SK-N-SH (cell line): ENCODE results near the gene SLC12A7. TPM values are rescaled to one million over a fixed set of nuclear protein-coding genes. Genes with fewer than 3 reads are reported as not detected.

Source experiments
- CTCF ChIA-PET: fragments of 300-600, 350-600 bp; formaldehyde crosslinking; extraction: SDS; loops from one replicate; lab custom pipeline; 2021; lab: Yijun Ruan, JAX
- POLR2A ChIA-PET: fragments of 350-600 bp; sonication (Branson Sonifier 250); formaldehyde crosslinking; extraction: SDS; loops from one replicate; lab custom pipeline; 2020; ENCODE audit warnings: antibody characterized with exemption, inconsistent platforms; lab: Yijun Ruan, JAX
- DNase-seq: peaks from one replicate; pipeline ENCODE4 v3.0.0; 2012
- H2AFZ ChIP-seq: fragments of 200-600 bp; sonication (generic); 2 replicates; pipeline ENCODE4 v1.8.1; 2016; ENCODE audit warnings: antibody characterized with exemption, mild to moderate bottlenecking, low read depth
- H3F3A ChIP-seq: fragments of 200-600 bp; sonication (generic); replicated peaks from 2 replicates; pipeline ENCODE3; 2016; ENCODE audit warnings: antibody characterized with exemption, mild to moderate bottlenecking; ENCODE audit not compliant: insufficient read depth
- H3K27ac ChIP-seq, 2 experiments: fragments of 200-500 bp in 1 of 2; fragments of 200-600 bp in 1 of 2; sonication (Bioruptor generic) in 1 of 2; sonication (generic), shearing (Covaris generic) in 1 of 2; 2 replicates each; pipeline versions ENCODE4 v1.5.1 to v1.6.1; 2014 to 2016; ENCODE audit warnings: low read depth in 2 of 2, inconsistent platforms in 1 of 2, low read length in 1 of 2, mild to moderate bottlenecking in 1 of 2, mixed read lengths in 1 of 2
- H3K27me3 ChIP-seq: fragments of 200-600 bp; sonication (generic), shearing (Covaris generic); 2 replicates; pipeline ENCODE4 v1.6.1; 2016; ENCODE audit warnings: mixed run types; ENCODE audit not compliant: insufficient read depth
- H3K36me3 ChIP-seq, 2 experiments: fragments of 200-500 bp in 1 of 2; fragments of 200-600 bp in 1 of 2; sonication (Bioruptor generic) in 1 of 2; sonication (generic) in 1 of 2; replicated peaks in 1 of 2; 2 replicates each; pipeline versions ENCODE3 to v1.5.1; 2014 to 2016; ENCODE audit warnings: low read length in 1 of 2, mild to moderate bottlenecking in 1 of 2; ENCODE audit not compliant: insufficient read depth in 2 of 2, control insufficient read depth in 1 of 2
- H3K4me1 ChIP-seq, 2 experiments: fragments of 200-500 bp in 1 of 2; fragments of 200-600 bp in 1 of 2; sonication (Bioruptor generic) in 1 of 2; sonication (generic), shearing (Covaris generic) in 1 of 2; 2 replicates each; pipeline versions ENCODE4 v1.5.1 to v1.6.1; 2014 to 2016; ENCODE audit warnings: low read depth in 1 of 2, low read length in 1 of 2, mixed run types in 1 of 2; ENCODE audit not compliant: insufficient read depth in 2 of 2, control insufficient read depth in 1 of 2
- H3K4me2 ChIP-seq: fragments of 200-600 bp; sonication (generic), shearing (Covaris generic); 2 replicates; pipeline ENCODE4 v1.6.1; 2017; ENCODE audit warnings: mixed run types
- H3K4me3 ChIP-seq, 2 experiments: fragments of 200-500 bp in 1 of 2; fragments of 200-600 bp in 1 of 2; sonication (Bioruptor generic) in 1 of 2; sonication (generic), shearing (Covaris generic) in 1 of 2; 2 replicates each; pipeline versions ENCODE4 v1.5.1 to v1.8.1; 2014 to 2016; ENCODE audit warnings: low read depth in 2 of 2, inconsistent platforms in 1 of 2, low read length in 1 of 2, mild to moderate bottlenecking in 1 of 2, mixed read lengths in 1 of 2, moderate library complexity in 1 of 2
- H3K79me2 ChIP-seq: fragments of 200-600 bp; sonication (generic); 2 replicates; pipeline ENCODE4 v1.8.1; 2017; ENCODE audit warnings: mild to moderate bottlenecking; ENCODE audit not compliant: insufficient read depth
- H3K9ac ChIP-seq: fragments of 200-600 bp; sonication (generic); 2 replicates; pipeline ENCODE4 v1.6.1; 2017; ENCODE audit warnings: mixed run types
- H3K9me2 ChIP-seq: fragments of 200-600 bp; sonication (generic); 2 replicates; pipeline ENCODE4 v1.6.1; 2017; ENCODE audit warnings: mixed run types
- H3K9me3 ChIP-seq: fragments of 200-600 bp; sonication (generic); 2 replicates; pipeline ENCODE4 v1.6.1; 2017; ENCODE audit warnings: mixed run types, mild to moderate bottlenecking, moderate library complexity
- H4K20me1 ChIP-seq: fragments of 200-600 bp; sonication (generic); 2 replicates; pipeline ENCODE4 v1.6.1; 2017; ENCODE audit warnings: mild to moderate bottlenecking, mixed run types; ENCODE audit not compliant: insufficient read depth
- EZH2phosphoT487 ChIP-seq: fragments of 200-600 bp; sonication (generic); IDR thresholded peaks from 2 replicates; pipeline ENCODE4 v1.6.1; 2017; ENCODE audit warnings: low read depth, mixed run types, mild to moderate bottlenecking, antibody characterized with exemption, moderate library complexity, borderline replicate concordance
- GATA2 ChIP-seq: sonication (generic); formaldehyde crosslinking; IDR thresholded peaks from 2 replicates; pipeline ENCODE4 v1.5.0; 2020; ENCODE audit warnings: mild to moderate bottlenecking, missing genetic modification reagents
- MAX ChIP-seq: IDR thresholded peaks from 2 replicates; pipeline ENCODE4 v1.4.0; 2012; ENCODE audit warnings: low read depth
- MXI1 ChIP-seq: IDR thresholded peaks from 2 replicates; pipeline ENCODE4 v1.6.1; 2012; ENCODE audit warnings: mild to moderate bottlenecking, low read depth, low read length, improper control_type of control experiment
- NRF1 ChIP-seq: IDR thresholded peaks from 2 replicates; pipeline ENCODE4 v1.6.1; 2012; ENCODE audit warnings: low read depth, mild to moderate bottlenecking, low read length
- POLR2AphosphoS5 ChIP-seq: IDR thresholded peaks from 2 replicates; pipeline ENCODE4 v1.6.1; 2012; ENCODE audit warnings: low read depth, low read length
- REST ChIP-seq: IDR thresholded peaks from 2 replicates; pipeline ENCODE4 v1.6.1; 2012; ENCODE audit warnings: mild to moderate bottlenecking, low read depth, low read length, moderate library complexity
- RXRA ChIP-seq: IDR thresholded peaks from 2 replicates; pipeline ENCODE4 v1.4.0; 2012; ENCODE audit warnings: low read depth, mild to moderate bottlenecking, borderline replicate concordance
- SMC3 ChIP-seq: IDR thresholded peaks from 2 replicates; pipeline ENCODE4 v1.6.1; 2012; ENCODE audit warnings: low read depth, low read length, improper control_type of control experiment
- TAF1 ChIP-seq: IDR thresholded peaks from 2 replicates; pipeline ENCODE4 v1.6.1; 2012; ENCODE audit warnings: low read depth, mild to moderate bottlenecking, low read length, moderate library complexity, borderline replicate concordance
- TEAD4 ChIP-seq: IDR thresholded peaks from 2 replicates; pipeline ENCODE4 v1.4.0; 2012; ENCODE audit warnings: mild to moderate bottlenecking, borderline replicate concordance; ENCODE audit not compliant: insufficient read depth
- USF1 ChIP-seq: IDR thresholded peaks from 2 replicates; pipeline ENCODE4 v1.4.0; 2012; ENCODE audit warnings: low read depth, borderline replicate concordance
- WGBS: methylation state at CpG from one replicate; pipeline ENCODE4 v1.1.6; 2017; ENCODE audit warnings: low lambda C conversion rate; 5-methylcytosine and 5-hydroxymethylcytosine counted together
- polyA plus RNA-seq, 3 experiments: library from polyadenylated mRNA; depleted of rRNA; stranded (reverse); fragments of >200 nt; gene quantifications; 2 replicates each; pipeline ENCODE4 v1.2.3, GENCODE V29; 2012

Gene SLC12A7
- polyA plus RNA-seq, 1 of the 3 experiments (the other 2 are of a cell fraction): 2.6 TPM

- TF ChIP-seq POLR2AphosphoS5 (no peak), MAX (no peak), EZH2phosphoT487 (no peak)
These were observed 8.1 kb downstream of the SLC12A7 start (continued) for GRCh38 chr5:1103505-1104326.

DNA sequence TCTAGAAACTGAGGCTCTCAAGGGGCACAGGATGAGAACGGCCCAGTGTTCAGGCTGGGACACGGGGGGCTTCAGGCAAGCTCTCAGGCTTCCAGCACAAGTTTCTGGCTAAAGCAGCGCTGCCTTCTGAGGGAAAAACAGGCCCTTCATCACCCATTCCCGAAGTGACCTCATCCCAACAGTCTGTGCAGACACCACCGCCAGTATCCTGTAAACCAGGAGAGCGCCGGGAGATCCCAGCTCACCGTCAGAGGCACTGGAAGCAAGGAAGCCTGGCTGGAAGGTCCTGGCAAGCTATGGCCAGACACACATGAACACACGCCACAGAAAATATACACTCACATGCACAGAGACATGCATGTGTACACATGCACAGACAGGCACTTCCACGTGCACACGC is 8.8 kb downstream of the SLC12A7 start:
- no peak overlapping the region for H3K27ac ChIP-seq
- H3F3A ChIP-seq: no peaks in the 10 kb centered on the region

More for the DNA sequence above, 8.8 kb downstream of the SLC12A7 start:
- POLR2A ChIA-PET: no interaction called here
- Histone ChIP-seq H3K4me1 (peaks cover 0 to 4% of the 10 kb centered on the region in 2 experiments; a peak in 1 of 4 replicates), H2AFZ (no peak overlapping the region), H4K20me1 (no peaks in the 10 kb centered on the region), H3K4me2 (no peak overlapping the region), H3K4me3 (no peak overlapping the region), H3K9me3 (no peaks in the 10 kb centered on the region), H3K36me3 (no peaks in the 10 kb centered on the region), H3K27me3 (no peaks in the 10 kb centered on the region), H3K79me2 (no peaks in the 10 kb centered on the region), H3K9ac (no peak overlapping the region), H3K9me2 (no peaks in the 10 kb centered on the region)
- WGBS: 85% methylated on average over 7 of the region's 11 CpGs
- DNase-seq: no peak
- CTCF ChIA-PET: no interaction called here
- TF ChIP-seq TEAD4: no peak
- TF ChIP-seq REST: no peak
- no peak for TF ChIP-seq MXI1
- TF ChIP-seq USF1: no peak
- TF ChIP-seq SMC3: no peak
- no peak for TF ChIP-seq NRF1
- TF ChIP-seq GATA2 (CRISPR knock-in tag): no peak
- TF ChIP-seq MAX: no peak
- no peak for TF ChIP-seq RXRA
- TF ChIP-seq TAF1: no peak
